Testis (tissue), 2 donors: ENCODE data around the gene SLC38A10.

ENCODE experiments used
- POLR2A ChIP-seq: fragments of 450-650 bp; IDR thresholded peaks from one replicate; pipeline ENCODE4 v1.6.1; 2017; ENCODE audit warnings: antibody characterized with exemption, mild to moderate bottlenecking, moderate library complexity
- TF ChIP-seq, protein P1 (sequence below), 3 experiments: fragments of 450-650 bp in 2 of 3; fragments of 200-600 bp in 1 of 3; sonication (generic) in 1 of 3; IDR thresholded peaks; one replicate each; pipeline ENCODE4 v1.5.1; 2016 to 2019; ENCODE audit warnings: antibody characterized with exemption in 3 of 3, mild to moderate bottlenecking in 2 of 3, moderate library complexity in 1 of 3

DNA sequence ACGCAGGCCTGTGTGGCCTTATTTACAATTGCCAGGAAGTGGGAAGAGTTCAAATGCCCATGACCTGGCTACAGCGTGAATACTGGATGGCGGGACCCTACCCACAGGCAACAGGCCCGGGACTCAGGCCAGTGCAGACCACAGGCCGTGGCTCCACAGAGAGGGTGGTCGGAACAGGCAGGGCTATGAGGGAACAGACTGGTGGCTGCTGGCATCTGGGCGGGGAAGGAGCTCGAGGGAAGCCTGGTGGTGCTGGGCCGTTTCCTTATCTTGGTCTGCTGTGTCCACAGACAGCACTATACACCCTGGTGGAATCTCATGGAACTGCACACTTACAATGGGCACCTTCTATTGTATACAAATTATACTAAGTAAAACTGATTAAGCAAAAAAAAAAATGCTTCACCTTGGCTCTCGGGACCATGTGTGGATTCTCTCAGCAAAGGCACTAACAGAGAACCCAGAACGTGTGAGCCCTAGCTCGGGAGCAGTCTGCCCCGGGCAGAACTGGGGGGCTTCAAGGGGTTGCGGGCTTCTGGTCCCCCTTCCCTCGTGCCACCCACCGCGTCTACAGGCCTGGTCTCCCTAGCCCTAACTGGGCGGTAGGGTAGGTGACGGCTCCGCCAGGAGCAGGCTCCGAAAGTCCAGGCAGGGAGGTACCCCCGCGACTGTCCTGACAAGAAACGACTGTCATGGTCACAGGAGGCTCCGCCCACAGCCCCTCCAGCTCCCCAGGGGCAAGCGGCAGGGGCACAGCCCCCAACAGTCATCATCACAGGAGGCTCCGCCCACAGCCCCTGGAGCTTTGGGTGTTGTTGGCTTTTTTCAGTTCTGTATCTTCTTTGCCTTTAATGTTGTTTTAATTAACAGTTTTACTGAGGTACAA lies 94.2 kb downstream of the SLC38A10 start:
- TF ChIP-seq, protein P1, sequence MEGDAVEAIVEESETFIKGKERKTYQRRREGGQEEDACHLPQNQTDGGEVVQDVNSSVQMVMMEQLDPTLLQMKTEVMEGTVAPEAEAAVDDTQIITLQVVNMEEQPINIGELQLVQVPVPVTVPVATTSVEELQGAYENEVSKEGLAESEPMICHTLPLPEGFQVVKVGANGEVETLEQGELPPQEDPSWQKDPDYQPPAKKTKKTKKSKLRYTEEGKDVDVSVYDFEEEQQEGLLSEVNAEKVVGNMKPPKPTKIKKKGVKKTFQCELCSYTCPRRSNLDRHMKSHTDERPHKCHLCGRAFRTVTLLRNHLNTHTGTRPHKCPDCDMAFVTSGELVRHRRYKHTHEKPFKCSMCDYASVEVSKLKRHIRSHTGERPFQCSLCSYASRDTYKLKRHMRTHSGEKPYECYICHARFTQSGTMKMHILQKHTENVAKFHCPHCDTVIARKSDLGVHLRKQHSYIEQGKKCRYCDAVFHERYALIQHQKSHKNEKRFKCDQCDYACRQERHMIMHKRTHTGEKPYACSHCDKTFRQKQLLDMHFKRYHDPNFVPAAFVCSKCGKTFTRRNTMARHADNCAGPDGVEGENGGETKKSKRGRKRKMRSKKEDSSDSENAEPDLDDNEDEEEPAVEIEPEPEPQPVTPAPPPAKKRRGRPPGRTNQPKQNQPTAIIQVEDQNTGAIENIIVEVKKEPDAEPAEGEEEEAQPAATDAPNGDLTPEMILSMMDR (IDR thresholded peaks at IDR 0.05) = peak; percentile 70 to 84 (median 83)
- TF ChIP-seq POLR2A = no peak
